AML-193 (cell line): ENCODE results near the gene CDKN2AIPNL.
"Not testable (repeated sequence)": the region's sequence is repeated elsewhere in the genome, so short reads cannot be mapped to it uniquely, and the experiment has no call there.

Source experiments
- DNase-seq, 2 experiments: peaks; one replicate each; lab custom pipeline; 2025; lab: John Stamatoyannopoulos, UW

CDKN2AIPNL gene

GRCh38 chr5:134437847-134438581 lies 26.3 kb upstream of the CDKN2AIPNL start:
- no peak for DNase-seq

GRCh38 chr5:134437340-134437846 lies 25.7 kb upstream of the CDKN2AIPNL start:
- no peak for DNase-seq

GRCh38 chr5:134436523-134437339 lies 25.1 kb upstream of the CDKN2AIPNL start:
- no peak for DNase-seq

GRCh38 chr5:134435560-134435959 lies 23.9 kb upstream of the CDKN2AIPNL start:
- DNase-seq: no peak

- DNase-seq: no peak
These were observed 21.1 kb upstream of the CDKN2AIPNL start for GRCh38 chr5:134432677-134433359.

- no peak for DNase-seq
These were observed 20.5 kb upstream of the CDKN2AIPNL start for GRCh38 chr5:134432174-134432573.

- DNase-seq: no peak
These were observed 18.4 kb upstream of the CDKN2AIPNL start for GRCh38 chr5:134430001-134430569.

- DNase-seq: no peak
These were observed 15.9 kb upstream of the CDKN2AIPNL start for GRCh38 chr5:134427540-134428041.

GRCh38 chr5:134426361-134426760 lies 14.7 kb upstream of the CDKN2AIPNL start:
- no peak for DNase-seq

- no peak for DNase-seq
These were observed 11.7 kb upstream of the CDKN2AIPNL start for GRCh38 chr5:134423376-134423775.

GRCh38 chr5:134422791-134423365 lies 11.2 kb upstream of the CDKN2AIPNL start:
- DNase-seq: no peak

GRCh38 chr5:134421038-134421437 lies 9.4 kb upstream of the CDKN2AIPNL start:
- not testable (repeated sequence) for DNase-seq

GRCh38 chr5:134420343-134420742 lies 8.7 kb upstream of the CDKN2AIPNL start:
- no peak for DNase-seq

GRCh38 chr5:134418958-134419357 lies 7.3 kb upstream of the CDKN2AIPNL start:
- no peak for DNase-seq

- no peak for DNase-seq
These were observed 6.0 kb upstream of the CDKN2AIPNL start for GRCh38 chr5:134417707-134418106.

GRCh38 chr5:134413046-134413445 lies 1.4 kb upstream of the CDKN2AIPNL start:
- no peak for DNase-seq

- no peak for DNase-seq
These were observed 494 bp downstream of the CDKN2AIPNL start for GRCh38 chr5:134411228-134411545.

- DNase-seq: no peak
These were observed 859 bp downstream of the CDKN2AIPNL start for GRCh38 chr5:134410822-134411221.

GRCh38 chr5:134409321-134409720 lies 2.4 kb downstream of the CDKN2AIPNL start:
- DNase-seq: no peak

- DNase-seq: no peak
These were observed 5.3 kb downstream of the CDKN2AIPNL start for GRCh38 chr5:134406390-134406789.

- no peak for DNase-seq
These were observed 7.7 kb downstream of the CDKN2AIPNL start for GRCh38 chr5:134403951-134404350.
